Left cardiac atrium (tissue), 2 donors: ENCODE results near the gene PPP1R12B. TPM values are rescaled to one million over a fixed set of nuclear protein-coding genes. Genes with fewer than 3 reads are reported as not detected.

Experiments used
- total RNA-seq, 2 donors: library from RNA; stranded (reverse); fragmentation: NEBNext Ultra II Directional; extraction: Animal tissue kit (Norgen Biotek cat#: 25700); gene quantifications; one replicate each; pipeline ENCODE4 v1.2.1, GENCODE V29; 2021
- donor health status: DM: no; HTN: yes; CAD: no; lungs with severe emphysema.
- donor health status: DM: yes; HTN: yes; CAD: no.

Gene PPP1R12B
- total RNA-seq, 2 donors from 2014 or later, result 416 to 465 TPM

Other genes with a start within 250 kb of the PPP1R12B start
- under 1 TPM; 0.05 to 0.21 TPM for gene GPR37L1, start 225.8 kb upstream of the PPP1R12B start, total RNA-seq
- gene ARL8A, start 204.0 kb upstream of the PPP1R12B start, total RNA-seq, result 10 to 100 TPM; 55.6 to 79.8 TPM
- gene PTPN7, start 188.1 kb upstream of the PPP1R12B start, total RNA-seq, result 1 to 10 TPM; 1.3 to 1.9 TPM
- gene LGR6, start 154.9 kb upstream of the PPP1R12B start, total RNA-seq, result 1 to 10 TPM; 6.0 to 6.1 TPM
- gene UBE2T, start 6.8 kb upstream of the PPP1R12B start, total RNA-seq, result 10 to 100 TPM in 1 of 2 donors, 1 to 10 TPM in 1; 6.1 to 10.2 TPM